Activated naive CD4-positive, alpha-beta T cell treated with Interleukin-2 at 50 U/mL for 16 hours (primary cell): Measurements from ENCODE around the gene IDH2.
"Not testable (repeated sequence)": the region's sequence is repeated elsewhere in the genome, so short reads cannot be mapped to it uniquely, and the experiment has no call there.

ENCODE experiments used
- DNase-seq: peaks from one replicate; pipeline ENCODE4 v3.0.0-alpha.2; 2020

Gene IDH2

GRCh38 chr15:90113166-90113565, 10.9 kb upstream of the IDH2 start:
- no peak for DNase-seq

- DNase-seq = not testable (repeated sequence)
These were observed 7.0 kb upstream of the IDH2 start for GRCh38 chr15:90109163-90109751.

GRCh38 chr15:90108038-90108437, 5.8 kb upstream of the IDH2 start:
- DNase-seq = not testable (repeated sequence)

GRCh38 chr15:90106522-90107117, 4.4 kb upstream of the IDH2 start:
- DNase-seq = no peak

GRCh38 chr15:90105521-90105920, 3.3 kb upstream of the IDH2 start:
- DNase-seq = no peak

GRCh38 chr15:90104551-90104950, 2.3 kb upstream of the IDH2 start:
- no peak for DNase-seq

- no peak for DNase-seq
These were observed 1.5 kb upstream of the IDH2 start for GRCh38 chr15:90103701-90104329.

- peak; percentile 46 for DNase-seq
These were observed 919 bp downstream of the IDH2 start for GRCh38 chr15:90101130-90101968.

- DNase-seq = no peak
These were observed 2.1 kb downstream of the IDH2 start for GRCh38 chr15:90099868-90100831.

GRCh38 chr15:90099072-90099867, 3.0 kb downstream of the IDH2 start:
- peak; percentile 28 for DNase-seq

- peak; percentile 68 for DNase-seq
These were observed 4.8 kb downstream of the IDH2 start for GRCh38 chr15:90097475-90097874.

GRCh38 chr15:90095521-90095959, 6.7 kb downstream of the IDH2 start:
- DNase-seq = peak; percentile 33

GRCh38 chr15:90091156-90091931, 10.9 kb downstream of the IDH2 start:
- DNase-seq = no peak

GRCh38 chr15:90090226-90090848, 11.9 kb downstream of the IDH2 start:
- DNase-seq = no peak

- peak; percentile 22 for DNase-seq
These were observed 14.7 kb downstream of the IDH2 start for GRCh38 chr15:90087454-90088154.

- peak; percentile 68 for DNase-seq
These were observed 15.4 kb downstream of the IDH2 start for GRCh38 chr15:90086868-90087268.

GRCh38 chr15:90085565-90085964, 16.7 kb downstream of the IDH2 start:
- DNase-seq = no peak

- no peak for DNase-seq
These were observed 17.3 kb downstream of the IDH2 start for GRCh38 chr15:90084876-90085423.

- DNase-seq = no peak
These were observed 18.2 kb downstream of the IDH2 start for GRCh38 chr15:90083954-90084607.
